Activated naive CD8-positive, alpha-beta T cell (primary cell): ENCODE measurements around the gene SUSD6.
"Not testable (repeated sequence)": the region's sequence is repeated elsewhere in the genome, so short reads cannot be mapped to it uniquely, and the experiment has no call there.

Experiments
- H3K27ac Mint-ChIP-seq: one replicate; pipeline ENCODE4 v1.8.0; 2021; ENCODE audit warnings: mixed read lengths
- H3K27me3 Mint-ChIP-seq: one replicate; pipeline ENCODE4 v1.8.0; 2021; ENCODE audit warnings: mixed read lengths
- H3K36me3 Mint-ChIP-seq: one replicate; pipeline ENCODE4 v1.8.0; 2021; ENCODE audit warnings: mixed read lengths
- H3K4me1 Mint-ChIP-seq: one replicate; pipeline ENCODE4 v1.8.0; 2021; ENCODE audit warnings: low read depth, mixed read lengths
- H3K4me3 Mint-ChIP-seq: one replicate; pipeline ENCODE4 v1.8.0; 2021; ENCODE audit warnings: mild to moderate bottlenecking, mixed read lengths
- H3K9me3 Mint-ChIP-seq: one replicate; pipeline ENCODE4 v1.8.0; 2021; ENCODE audit warnings: low read depth, mixed read lengths

The SUSD6 gene

DNA sequence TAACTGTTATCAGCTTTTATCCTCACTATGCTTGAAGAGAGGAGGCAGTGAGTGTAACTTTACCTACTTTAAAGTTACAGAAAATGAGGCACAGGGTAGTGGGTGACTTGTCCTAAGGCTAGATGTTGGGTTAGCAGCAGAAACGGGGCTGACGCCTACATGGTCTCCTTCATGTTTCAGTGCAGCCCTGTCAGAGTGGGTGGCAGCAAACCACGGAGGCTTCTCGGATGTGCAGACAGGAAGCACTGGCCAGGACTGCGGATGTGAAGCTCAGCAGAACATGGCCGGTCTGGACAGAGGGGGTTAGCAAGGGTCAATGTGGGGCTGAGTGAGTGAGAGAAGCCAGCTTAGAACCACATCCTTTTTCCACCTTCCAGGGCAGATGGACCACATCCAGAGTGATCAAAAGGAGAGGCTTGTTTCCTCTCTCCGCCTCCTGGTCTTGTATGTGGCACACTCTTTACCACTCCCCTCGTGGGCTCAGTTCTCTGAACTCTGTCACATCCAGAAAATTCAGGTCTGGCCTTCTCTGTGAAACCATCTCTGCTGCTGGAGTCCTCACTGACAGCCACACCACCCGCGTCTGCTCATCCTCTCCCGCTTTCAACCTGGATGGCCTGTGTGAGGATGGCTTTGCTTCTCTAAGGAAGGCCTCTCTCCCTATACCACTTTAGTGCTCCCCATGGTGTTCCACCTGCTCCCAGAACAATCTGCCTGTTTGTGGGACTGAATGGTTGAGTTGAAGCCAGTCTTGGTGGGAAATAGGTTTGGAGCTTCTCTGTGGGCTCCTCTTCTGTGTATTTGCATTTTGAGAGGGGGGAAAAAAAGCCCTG is 14.1 kb downstream of the SUSD6 start:
- H3K36me3 Mint-ChIP-seq, result peaks cover 2% of the 10 kb centered on the region
- H3K27me3 Mint-ChIP-seq, result no peaks in the 10 kb centered on the region
- H3K4me1 Mint-ChIP-seq, result peaks cover 85% of the 10 kb centered on the region
- H3K27ac Mint-ChIP-seq, result peak overlapping the region; percentile 96
- peak overlapping the region; percentile 86 for H3K4me3 Mint-ChIP-seq
- no peaks in the 10 kb centered on the region for H3K9me3 Mint-ChIP-seq

DNA sequence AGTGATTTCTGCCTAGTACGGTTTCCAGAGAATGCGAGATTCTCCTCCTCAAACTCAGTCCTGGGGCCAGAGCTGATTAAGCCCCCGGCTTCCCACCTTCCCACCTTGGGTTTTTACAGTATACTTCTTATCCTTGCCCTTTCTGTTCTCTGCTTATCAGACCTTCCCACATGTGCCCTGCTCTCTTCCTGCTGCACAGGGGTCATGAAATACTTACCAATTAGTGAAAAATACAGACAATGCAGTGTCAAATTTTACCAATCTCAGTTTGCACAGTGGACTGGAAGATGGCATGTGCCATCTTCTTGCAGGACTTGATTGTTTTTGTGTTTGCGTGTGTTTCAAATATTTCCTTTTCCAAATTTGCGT is 14.7 kb downstream of the SUSD6 start:
- H3K4me3 Mint-ChIP-seq, result peak overlapping the region; percentile 86
- no peaks in the 10 kb centered on the region for H3K27me3 Mint-ChIP-seq
- H3K4me1 Mint-ChIP-seq, result peaks cover 84% of the 10 kb centered on the region
- no peaks in the 10 kb centered on the region for H3K9me3 Mint-ChIP-seq
- H3K36me3 Mint-ChIP-seq, result peaks cover 2% of the 10 kb centered on the region
- H3K27ac Mint-ChIP-seq, result peak overlapping the region; percentile 96

DNA sequence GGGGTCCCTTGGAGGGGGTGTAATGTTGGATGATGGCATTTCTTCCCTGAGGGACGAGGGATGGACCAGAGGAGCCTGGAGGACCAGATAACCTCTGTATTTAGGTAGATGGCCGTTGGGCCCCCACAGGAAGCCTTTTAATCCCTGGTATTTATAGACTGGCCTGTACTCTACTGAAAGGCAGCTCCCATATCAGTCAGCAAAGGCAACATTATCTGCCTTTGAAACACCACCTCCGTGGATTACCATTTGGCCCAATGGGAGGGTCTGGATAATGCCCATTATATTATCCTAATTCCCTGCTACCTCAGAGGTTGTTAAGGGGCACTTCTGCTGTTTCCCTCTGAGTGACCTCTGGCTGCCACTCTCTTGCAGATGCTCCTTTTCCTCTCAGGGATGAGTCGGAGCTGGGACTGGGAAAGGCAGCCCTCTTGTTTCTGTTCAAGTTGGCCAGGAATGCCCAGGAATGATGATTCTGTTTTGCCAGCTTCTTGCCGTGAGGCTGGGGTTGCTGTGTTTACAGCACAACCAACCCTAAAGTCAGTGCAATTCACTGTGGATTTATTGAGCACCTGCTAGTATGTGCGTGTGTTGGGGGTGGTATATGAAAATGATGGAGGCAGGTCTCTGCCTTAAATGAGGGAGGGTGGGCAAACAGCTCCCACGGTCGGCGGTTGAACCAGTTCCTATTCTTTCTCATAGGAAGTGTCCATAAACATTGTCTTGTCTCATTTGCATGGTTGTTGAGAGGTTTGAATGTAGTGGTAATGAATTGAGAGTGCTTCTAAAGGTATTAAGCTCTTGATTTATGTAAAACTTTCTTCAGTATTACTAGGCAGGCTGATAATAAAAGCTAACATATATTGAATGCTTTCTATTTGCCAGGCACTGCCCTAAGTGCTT is 18.1 kb downstream of the SUSD6 start:
- H3K36me3 Mint-ChIP-seq, result peaks cover 4% of the 10 kb centered on the region
- H3K4me3 Mint-ChIP-seq, result no peak overlapping the region
- no peaks in the 10 kb centered on the region for H3K27me3 Mint-ChIP-seq
- H3K27ac Mint-ChIP-seq, result peak overlapping the region; percentile 4
- peaks cover 87% of the 10 kb centered on the region for H3K4me1 Mint-ChIP-seq
- no peaks in the 10 kb centered on the region for H3K9me3 Mint-ChIP-seq

DNA sequence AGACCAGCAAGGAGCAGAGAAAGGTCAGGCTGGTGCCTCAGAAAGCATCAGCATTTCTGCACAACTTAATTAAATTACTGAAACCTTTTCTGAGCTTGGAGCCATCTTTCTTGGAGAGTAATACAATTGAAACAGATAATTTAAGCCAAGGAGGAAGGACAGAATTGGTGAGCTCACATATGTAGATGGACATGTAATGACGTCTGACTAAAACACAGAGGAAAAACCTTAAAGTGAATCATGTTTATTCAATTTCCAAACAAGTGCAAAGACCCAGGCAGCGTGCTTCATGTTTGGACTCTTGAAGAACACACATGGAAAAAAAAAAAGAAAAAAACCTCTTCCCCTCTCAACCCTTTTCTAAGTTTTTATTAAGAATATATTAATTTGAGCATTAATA is 19.0 kb downstream of the SUSD6 start:
- Mint-ChIP-seq H3K36me3 (peaks cover 4% of the 10 kb centered on the region), H3K27ac (peak overlapping the region; percentile 55), H3K4me3 (peak overlapping the region; percentile 7), H3K9me3 (no peaks in the 10 kb centered on the region), H3K27me3 (no peaks in the 10 kb centered on the region), H3K4me1 (peaks cover 87% of the 10 kb centered on the region)

DNA sequence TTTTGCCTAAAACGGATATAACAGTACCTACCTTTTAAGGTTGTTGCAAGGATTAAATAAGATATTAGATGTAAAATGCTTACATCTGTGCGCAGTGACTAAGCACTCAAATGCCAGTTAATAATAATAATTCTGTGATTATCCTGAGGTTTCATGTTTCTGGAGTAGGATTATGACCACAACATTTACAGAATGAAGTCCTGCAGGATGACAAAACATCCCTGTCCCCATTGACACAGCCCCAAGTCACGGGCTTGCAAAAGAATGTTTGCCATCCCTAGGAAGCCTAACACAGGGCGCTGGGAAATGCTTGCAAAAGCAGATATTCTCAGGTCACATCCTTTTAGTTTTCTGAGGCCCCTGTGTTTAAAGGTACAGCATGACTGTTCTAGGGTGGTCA is 20.1 kb downstream of the SUSD6 start:
- H3K27ac Mint-ChIP-seq, result no peak overlapping the region
- peaks cover 4% of the 10 kb centered on the region for H3K36me3 Mint-ChIP-seq
- no peaks in the 10 kb centered on the region for H3K27me3 Mint-ChIP-seq
- no peaks in the 10 kb centered on the region for H3K9me3 Mint-ChIP-seq
- H3K4me3 Mint-ChIP-seq, result no peak overlapping the region
- H3K4me1 Mint-ChIP-seq, result peaks cover 87% of the 10 kb centered on the region

DNA sequence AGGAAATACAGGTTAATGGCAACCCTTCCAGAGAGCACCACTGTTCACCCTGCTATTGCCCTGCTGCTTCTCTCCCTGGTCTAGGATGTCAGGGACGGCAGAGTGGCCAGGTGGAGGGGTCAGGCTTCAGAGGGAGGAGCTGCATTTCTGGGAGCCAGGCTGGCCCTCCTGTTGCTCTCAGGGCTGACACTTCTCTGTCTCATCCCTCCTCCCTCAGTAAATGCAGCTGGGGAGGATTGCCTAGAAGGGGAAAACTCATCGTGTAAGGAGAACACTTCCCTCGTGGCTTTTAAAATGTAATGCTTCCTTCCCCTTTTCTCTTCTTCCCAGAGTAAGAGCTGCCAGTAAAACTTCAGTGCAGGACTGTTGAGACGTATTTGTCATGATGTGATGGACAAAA is 20.8 kb downstream of the SUSD6 start:
- Mint-ChIP-seq H3K27me3 (no peaks in the 10 kb centered on the region), H3K36me3 (peaks cover 4% of the 10 kb centered on the region), H3K4me3 (no peak overlapping the region), H3K27ac (no peak overlapping the region), H3K9me3 (no peaks in the 10 kb centered on the region), H3K4me1 (peaks cover 87% of the 10 kb centered on the region)

DNA sequence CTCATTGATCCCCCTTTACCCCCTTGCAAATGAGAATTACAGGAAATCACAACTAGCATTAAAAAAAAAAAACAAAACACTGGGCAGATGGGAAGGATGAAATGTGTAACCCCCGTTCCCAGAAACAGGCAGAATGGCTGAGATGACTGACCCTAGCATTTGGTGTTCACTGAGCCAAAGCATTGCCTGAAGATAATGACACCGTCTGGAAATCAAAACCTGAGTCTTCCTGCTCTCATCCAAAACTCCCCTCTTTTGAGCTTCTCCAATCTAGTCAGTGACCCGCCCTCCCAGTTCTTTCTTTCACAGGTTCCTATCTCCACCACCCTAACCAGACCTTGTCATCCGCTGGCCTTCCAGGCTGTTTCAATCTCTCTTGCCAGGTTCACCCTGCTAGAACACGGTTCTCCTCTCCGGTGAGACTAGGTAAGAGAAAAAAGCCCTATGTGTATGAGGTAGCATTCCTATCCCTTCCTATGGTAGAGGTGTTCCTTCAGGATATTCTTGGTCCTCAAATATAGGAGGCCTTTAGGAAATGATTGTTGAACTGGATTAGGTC is 21.3 kb downstream of the SUSD6 start:
- Mint-ChIP-seq H3K4me3 (no peak overlapping the region), H3K4me1 (peaks cover 91% of the 10 kb centered on the region), H3K27ac (peak overlapping the region; percentile 36), H3K36me3 (peaks cover 4% of the 10 kb centered on the region), H3K9me3 (no peaks in the 10 kb centered on the region), H3K27me3 (no peaks in the 10 kb centered on the region)

DNA sequence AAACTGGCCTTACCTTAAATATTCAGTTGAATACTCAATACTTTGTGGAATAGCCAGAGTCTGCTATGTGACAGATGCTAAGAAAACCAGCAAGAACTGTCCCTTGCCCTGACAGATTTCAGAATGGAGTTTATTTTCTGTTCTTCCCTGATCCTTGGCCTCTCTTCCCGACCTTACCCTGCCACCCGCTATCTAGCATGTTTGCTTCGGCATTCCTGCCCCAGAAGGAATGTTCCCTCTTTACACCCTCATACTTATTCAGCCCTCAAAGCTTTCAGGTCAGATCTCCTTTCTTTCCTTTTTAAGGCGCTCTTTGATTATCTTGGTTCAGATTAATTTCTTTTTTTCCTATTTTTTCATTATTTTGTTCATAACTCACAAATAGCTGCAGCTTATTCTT is 21.8 kb downstream of the SUSD6 start:
- no peak overlapping the region for H3K4me3 Mint-ChIP-seq
- H3K4me1 Mint-ChIP-seq, result peaks cover 93% of the 10 kb centered on the region
- no peaks in the 10 kb centered on the region for H3K9me3 Mint-ChIP-seq
- H3K27ac Mint-ChIP-seq, result peak overlapping the region; percentile 23
- peaks cover 4% of the 10 kb centered on the region for H3K36me3 Mint-ChIP-seq
- H3K27me3 Mint-ChIP-seq, result no peaks in the 10 kb centered on the region

DNA sequence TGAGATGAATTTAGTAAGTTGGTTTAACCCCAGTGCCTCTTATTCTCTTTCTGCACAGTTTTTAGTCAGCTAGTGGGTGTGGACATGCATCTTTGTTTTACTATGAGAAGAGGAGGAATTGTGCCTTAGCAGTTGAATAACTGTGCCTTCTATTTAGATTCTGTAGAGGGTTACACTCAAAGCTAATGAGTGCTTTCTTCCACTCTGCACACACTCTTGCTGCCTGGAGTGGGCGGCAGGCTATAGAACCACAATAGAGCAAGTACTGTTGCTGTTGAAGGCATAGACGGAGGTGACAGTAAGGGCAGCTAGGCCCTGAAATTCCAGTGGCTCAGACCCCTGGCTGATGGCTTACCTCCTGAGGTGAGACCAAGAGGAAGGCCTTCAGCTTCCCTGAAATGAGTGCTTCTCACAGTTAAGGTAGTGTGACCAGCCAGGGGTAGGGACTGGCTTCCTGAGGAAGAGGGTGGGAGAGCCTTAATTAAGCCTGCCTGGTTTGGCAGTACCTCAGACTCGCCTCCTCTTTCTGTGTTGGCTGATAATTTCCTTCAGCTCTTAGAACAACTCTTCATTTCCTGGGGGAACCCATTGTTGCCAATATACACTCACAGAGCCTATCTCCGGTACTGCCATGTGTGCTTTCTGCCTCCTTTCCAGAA is 24.7 kb downstream of the SUSD6 start:
- Mint-ChIP-seq H3K36me3 (peaks cover 6% of the 10 kb centered on the region), H3K27ac (peak overlapping the region; percentile 97), H3K9me3 (no peaks in the 10 kb centered on the region), H3K4me1 (peaks cover 87% of the 10 kb centered on the region), H3K27me3 (no peaks in the 10 kb centered on the region), H3K4me3 (peak overlapping the region; percentile 75)

DNA sequence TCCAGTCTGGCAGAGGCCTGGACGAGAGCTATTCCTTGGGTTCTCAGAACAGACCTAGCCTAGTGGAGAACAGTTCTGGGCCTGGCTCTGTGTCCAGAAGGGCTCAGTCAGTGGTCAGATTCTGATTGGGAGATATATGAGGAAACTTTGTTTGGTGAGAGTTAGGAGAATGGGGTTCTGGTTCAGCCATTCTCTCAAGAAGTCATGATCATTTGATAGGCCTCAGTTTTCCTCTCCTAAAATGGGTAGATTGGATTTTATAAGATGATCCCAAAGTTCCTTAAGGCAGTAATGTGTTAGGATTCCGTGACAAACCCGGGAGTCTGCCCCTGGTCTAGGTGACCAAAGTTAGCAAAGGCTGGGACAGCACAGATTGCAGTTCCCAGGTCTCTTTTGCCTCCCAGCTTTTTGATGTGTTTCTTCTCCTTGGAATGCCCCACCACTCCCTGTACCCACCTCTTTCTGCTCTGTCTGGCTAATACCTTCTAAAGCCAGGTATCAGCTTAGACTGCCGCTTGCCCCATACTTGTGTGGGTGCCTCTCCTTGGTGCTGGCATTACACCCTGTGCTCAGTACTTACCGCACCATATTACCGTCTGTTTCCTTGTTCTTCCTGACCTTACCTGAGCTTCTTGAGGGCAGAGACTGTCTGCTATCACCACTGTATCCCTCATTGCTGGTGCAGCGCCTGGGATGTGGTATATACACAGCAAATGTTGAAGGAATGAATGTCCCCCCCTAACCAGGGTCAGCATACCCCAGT is 25.5 kb downstream of the SUSD6 start:
- Mint-ChIP-seq H3K9me3 (peaks cover under 1% of the 10 kb centered on the region), H3K36me3 (peaks cover 9% of the 10 kb centered on the region), H3K27me3 (no peaks in the 10 kb centered on the region), H3K4me3 (peak overlapping the region; percentile 75), H3K27ac (peak overlapping the region; percentile 97), H3K4me1 (peaks cover 81% of the 10 kb centered on the region)

DNA sequence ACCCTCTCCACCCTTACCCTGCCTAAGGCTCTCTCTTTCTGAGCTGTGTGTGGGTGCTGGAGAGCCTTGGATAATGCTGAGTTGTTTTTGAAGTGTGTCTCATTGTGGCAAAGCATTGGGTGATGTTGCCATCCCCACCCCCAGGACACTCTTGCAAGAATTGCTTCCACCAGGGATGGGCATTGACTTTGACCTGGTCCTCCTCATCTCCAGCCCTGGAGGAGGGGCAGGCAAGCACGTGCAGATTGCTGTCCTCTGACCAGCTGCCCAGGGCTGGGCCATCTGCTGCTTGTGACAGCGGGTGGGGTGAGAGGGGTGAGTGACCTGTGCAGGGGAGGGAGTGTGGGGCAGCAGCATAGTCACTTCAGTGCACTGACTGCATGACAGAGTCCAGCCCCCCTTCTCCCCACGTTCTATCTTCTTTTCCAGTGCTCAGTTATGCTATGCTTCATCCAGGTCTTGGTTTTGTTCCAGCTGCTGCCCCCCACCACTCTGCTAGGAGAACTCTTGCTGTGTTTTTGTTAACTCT is 26.2 kb downstream of the SUSD6 start:
- Mint-ChIP-seq H3K27ac (peak overlapping the region; percentile 97), H3K4me1 (peaks cover 83% of the 10 kb centered on the region), H3K27me3 (no peaks in the 10 kb centered on the region), H3K4me3 (peak overlapping the region; percentile 67), H3K9me3 (peaks cover 6% of the 10 kb centered on the region), H3K36me3 (peaks cover 13% of the 10 kb centered on the region)

DNA sequence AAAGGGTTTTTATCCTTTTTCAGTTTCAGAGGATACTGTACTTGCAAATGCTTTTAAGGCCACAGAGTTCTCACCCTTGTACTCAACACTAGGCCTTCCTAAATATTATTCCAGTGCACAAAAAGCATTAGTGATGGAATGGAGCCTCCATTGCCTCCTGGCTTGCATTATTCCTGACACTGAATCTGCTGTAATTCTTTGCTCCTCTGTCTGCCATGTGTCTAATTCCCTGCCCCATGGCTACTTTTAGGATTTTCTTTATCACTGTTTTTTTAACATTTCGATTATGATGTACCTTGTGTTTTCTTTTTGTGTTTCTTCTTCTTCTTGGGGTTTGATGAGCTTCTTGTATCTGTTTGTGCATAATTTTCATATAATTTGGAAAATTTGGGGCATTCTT is 29.5 kb downstream of the SUSD6 start:
- H3K4me3 Mint-ChIP-seq, result peak overlapping the region; percentile 37
- H3K4me1 Mint-ChIP-seq, result peaks cover 81% of the 10 kb centered on the region
- H3K9me3 Mint-ChIP-seq, result peaks cover 6% of the 10 kb centered on the region
- peaks cover 14% of the 10 kb centered on the region for H3K36me3 Mint-ChIP-seq
- peak overlapping the region; percentile 61 for H3K27ac Mint-ChIP-seq
- H3K27me3 Mint-ChIP-seq, result no peaks in the 10 kb centered on the region

DNA sequence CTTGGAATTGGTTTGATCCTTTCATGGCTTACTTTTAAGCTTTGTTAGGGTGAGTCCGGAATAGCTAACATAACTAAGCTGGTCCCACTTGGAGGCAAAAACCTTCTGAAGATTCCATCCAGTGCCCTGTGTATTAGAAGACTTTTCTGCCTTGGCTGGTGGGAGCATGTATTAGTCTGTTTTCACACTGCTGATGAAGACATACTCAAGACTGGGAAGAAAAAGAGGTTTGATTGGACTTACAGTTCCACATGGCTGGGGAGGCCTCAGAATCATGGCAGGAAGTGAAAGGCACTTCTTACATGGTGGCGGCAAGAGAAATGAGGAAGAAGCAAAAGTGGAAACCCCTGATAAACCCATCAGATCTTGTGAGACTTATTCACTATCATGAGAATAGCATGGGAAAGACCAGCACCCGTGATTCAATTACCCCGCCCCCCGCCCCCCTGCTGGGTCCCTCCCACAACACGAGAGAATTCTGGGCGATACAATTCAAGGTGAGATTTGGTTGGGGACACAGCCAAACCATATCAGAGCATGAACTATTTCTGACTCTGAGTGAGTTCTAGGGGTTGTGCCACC is 30.9 kb downstream of the SUSD6 start:
- Mint-ChIP-seq H3K4me3 (peak overlapping the region; percentile 53), H3K27ac (peak overlapping the region; percentile 87), H3K36me3 (peaks cover 19% of the 10 kb centered on the region), H3K4me1 (peaks cover 78% of the 10 kb centered on the region)
- not testable (repeated sequence) for H3K9me3 Mint-ChIP-seq, H3K27me3 Mint-ChIP-seq
